ENCODE data around the gene OR8B3.
"Not testable (repeated sequence)": the region's sequence is repeated elsewhere in the genome, so short reads cannot be mapped to it uniquely, and the experiment has no call there.

Gene OR8B3

DNA sequence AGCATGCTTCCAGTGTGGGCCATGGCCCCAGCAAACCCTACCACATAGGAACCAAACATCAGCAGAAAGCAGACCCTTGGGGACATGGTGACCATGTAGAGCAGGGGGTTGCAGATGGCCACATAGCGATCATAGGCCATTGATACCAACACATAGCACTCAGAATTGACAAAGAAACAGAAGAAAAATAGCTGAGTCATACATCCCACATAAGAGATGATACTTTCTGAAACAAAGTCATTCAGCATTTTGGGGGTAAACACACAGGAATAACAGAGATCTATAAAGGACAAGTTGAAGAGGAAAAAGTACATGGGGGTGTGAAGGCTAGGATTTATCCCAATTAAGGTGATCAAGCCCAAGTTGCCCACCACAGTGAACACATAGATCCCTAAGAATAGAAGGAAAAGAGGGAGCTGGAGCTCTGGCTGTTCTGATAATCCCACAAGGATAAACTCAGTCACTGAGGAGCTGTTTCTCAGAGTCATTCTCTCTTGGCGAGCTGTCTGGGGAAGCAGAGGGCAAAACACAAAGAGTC, 25.6 kb upstream of the OR8B3 start, which contains the start of gene OR8B4:
Gene OR8B4 (minus strand): TSS at position 488 of the 538 bp plus-strand sequence. CDS start 0 bp downstream, at position 488.
- no peaks in the 10 kb centered on the region for H3K27me3 ChIP-seq (ENCODE audit: control insufficient read depth, insufficient read depth, low read length, poor library complexity, severe bottlenecking)
- 96% methylated on average over 2 of the region's 2 CpGs for WGBS, 2 experiments
- no peak within 1 kb of the TSS for H3K4me3 ChIP-seq (ENCODE audit: insufficient read depth, low read depth, low read length)
- no peak within 1 kb of the TSS for H3K27ac ChIP-seq (ENCODE audit: insufficient read depth, low read depth, low read length, poor library complexity, severe bottlenecking)
- H3K9me3 ChIP-seq (ENCODE audit: control insufficient read depth, low read length), result no peaks in the 10 kb centered on the region
- H3K4me1 ChIP-seq (ENCODE audit: control insufficient read depth, insufficient read depth, low read length), result no peaks in the 10 kb centered on the region
- no peaks in the 10 kb centered on the region for H3K36me3 ChIP-seq (ENCODE audit: control insufficient read depth, insufficient read depth, low read length)

DNA sequence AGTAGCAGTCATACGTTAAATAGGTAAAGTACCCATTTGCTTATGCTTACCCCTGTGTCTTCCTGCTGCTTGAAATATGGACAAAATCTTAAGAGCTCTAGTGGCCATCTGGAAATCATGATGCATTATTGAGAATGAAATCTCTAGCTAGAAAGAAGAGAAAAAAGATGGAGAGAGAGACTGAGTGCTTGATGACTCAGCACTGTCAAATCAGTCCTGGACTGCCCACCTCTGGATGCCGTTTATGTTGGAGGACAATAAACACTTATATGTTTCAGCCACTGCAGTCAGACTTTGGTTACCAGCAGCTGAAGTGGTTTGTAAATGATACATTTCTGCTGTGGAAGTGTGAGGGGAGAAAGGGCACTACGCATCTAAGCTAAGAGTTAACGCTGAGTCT, 22.2 kb upstream of the OR8B3 start:
- H3K27me3 ChIP-seq (ENCODE audit: control insufficient read depth, insufficient read depth, low read length, poor library complexity, severe bottlenecking), result no peaks in the 10 kb centered on the region
- no peaks in the 10 kb centered on the region for H3K36me3 ChIP-seq (ENCODE audit: control insufficient read depth, insufficient read depth, low read length)
- no peaks in the 10 kb centered on the region for H3K9me3 ChIP-seq (ENCODE audit: control insufficient read depth, low read length)
- H3K27ac ChIP-seq (ENCODE audit: insufficient read depth, low read depth, low read length, poor library complexity, severe bottlenecking), result no peak overlapping the region
- no peak overlapping the region for H3K4me3 ChIP-seq (ENCODE audit: insufficient read depth, low read depth, low read length)
- no peaks in the 10 kb centered on the region for H3K4me1 ChIP-seq (ENCODE audit: control insufficient read depth, insufficient read depth, low read length)
- WGBS, 2 experiments, result 94% methylated on average over 4 of the region's 4 CpGs

- 0 to 33% methylated on average over 2 to 3 of the region's 5 CpGs for WGBS, 2 experiments
- Histone ChIP-seq H3K27ac (ENCODE audit: insufficient read depth, low read depth, low read length, poor library complexity, severe bottlenecking) (no peak overlapping the region), H3K36me3 (ENCODE audit: control insufficient read depth, insufficient read depth, low read length) (no peaks in the 10 kb centered on the region), H3K4me1 (ENCODE audit: control insufficient read depth, insufficient read depth, low read length) (no peaks in the 10 kb centered on the region), H3K27me3 (ENCODE audit: control insufficient read depth, insufficient read depth, low read length, poor library complexity, severe bottlenecking) (peaks cover 5% of the 10 kb centered on the region), H3K4me3 (ENCODE audit: insufficient read depth, low read depth, low read length) (no peak overlapping the region), H3K9me3 (ENCODE audit: control insufficient read depth, low read length) (no peaks in the 10 kb centered on the region)
These were observed 16.6 kb upstream of the OR8B3 start for GRCh38 chr11:124415356-124415923.

- H3K4me3 ChIP-seq (ENCODE audit: insufficient read depth, low read depth, low read length), result no peak overlapping the region
- no peaks in the 10 kb centered on the region for H3K4me1 ChIP-seq (ENCODE audit: control insufficient read depth, insufficient read depth, low read length)
- no peaks in the 10 kb centered on the region for H3K9me3 ChIP-seq (ENCODE audit: control insufficient read depth, low read length)
- 93 to 95% methylated on average over 7 of the region's 7 CpGs for whole genome bisulfite sequencing, 2 experiments
- no peak overlapping the region for H3K27ac ChIP-seq (ENCODE audit: insufficient read depth, low read depth, low read length, poor library complexity, severe bottlenecking)
- peaks cover 5% of the 10 kb centered on the region for H3K27me3 ChIP-seq (ENCODE audit: control insufficient read depth, insufficient read depth, low read length, poor library complexity, severe bottlenecking)
- no peaks in the 10 kb centered on the region for H3K36me3 ChIP-seq (ENCODE audit: control insufficient read depth, insufficient read depth, low read length)
These were observed 11.1 kb upstream of the OR8B3 start for GRCh38 chr11:124409906-124410305.

GRCh38 chr11:124405581-124405980, 6.8 kb upstream of the OR8B3 start:
- Histone ChIP-seq H3K9me3 (ENCODE audit: control insufficient read depth, low read length) (no peaks in the 10 kb centered on the region), H3K4me3 (ENCODE audit: insufficient read depth, low read depth, low read length) (no peak overlapping the region), H3K27ac (ENCODE audit: insufficient read depth, low read depth, low read length, poor library complexity, severe bottlenecking) (no peak overlapping the region), H3K36me3 (ENCODE audit: control insufficient read depth, insufficient read depth, low read length) (no peaks in the 10 kb centered on the region), H3K27me3 (ENCODE audit: control insufficient read depth, insufficient read depth, low read length, poor library complexity, severe bottlenecking) (no peaks in the 10 kb centered on the region), H3K4me1 (ENCODE audit: control insufficient read depth, insufficient read depth, low read length) (no peaks in the 10 kb centered on the region)
- WGBS, 2 experiments, result 90 to 96% methylated on average over 2 of the region's 2 CpGs

DNA sequence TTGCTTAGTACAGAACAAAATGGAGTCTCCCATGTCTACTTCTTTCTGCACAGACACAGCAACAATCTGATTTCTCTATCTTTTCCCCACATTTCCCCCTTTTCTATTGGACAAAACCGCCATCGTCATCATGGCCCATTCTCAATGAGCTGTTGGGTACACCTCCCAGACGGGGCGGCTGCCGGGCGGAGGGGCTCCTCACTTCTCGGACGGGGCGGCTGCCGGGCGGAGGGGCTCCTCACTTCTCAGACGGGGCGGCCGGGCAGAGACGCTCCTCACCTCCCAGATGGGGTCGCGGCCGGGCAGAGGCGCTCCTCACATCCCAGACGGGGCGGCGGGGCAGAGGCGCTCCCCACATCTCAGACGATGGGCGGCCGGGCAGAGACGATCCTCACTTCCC, 4.4 kb upstream of the OR8B3 start:
- not testable (repeated sequence) for H3K4me1 ChIP-seq (ENCODE audit: control insufficient read depth, insufficient read depth, low read length); H3K27me3 ChIP-seq (ENCODE audit: control insufficient read depth, insufficient read depth, low read length, poor library complexity, severe bottlenecking); H3K27ac ChIP-seq (ENCODE audit: insufficient read depth, low read depth, low read length, poor library complexity, severe bottlenecking); H3K4me3 ChIP-seq (ENCODE audit: insufficient read depth, low read depth, low read length); H3K36me3 ChIP-seq (ENCODE audit: control insufficient read depth, insufficient read depth, low read length); H3K9me3 ChIP-seq (ENCODE audit: control insufficient read depth, low read length)
- WGBS, 2 experiments, result 92 to 95% methylated on average over 18 to 23 of the region's 27 CpGs

- Histone ChIP-seq H3K4me1 (ENCODE audit: control insufficient read depth, insufficient read depth, low read length) (no peaks in the 10 kb centered on the region), H3K36me3 (ENCODE audit: control insufficient read depth, insufficient read depth, low read length) (no peaks in the 10 kb centered on the region), H3K4me3 (ENCODE audit: insufficient read depth, low read depth, low read length) (no peak overlapping the region), H3K27ac (ENCODE audit: insufficient read depth, low read depth, low read length, poor library complexity, severe bottlenecking) (no peak overlapping the region), H3K27me3 (ENCODE audit: control insufficient read depth, insufficient read depth, low read length, poor library complexity, severe bottlenecking) (no peaks in the 10 kb centered on the region), H3K9me3 (ENCODE audit: control insufficient read depth, low read length) (no peaks in the 10 kb centered on the region)
- WGBS, 2 experiments, result 51 to 66% methylated on average over 4 to 7 of the region's 8 CpGs
These were observed 3.6 kb upstream of the OR8B3 start for GRCh38 chr11:124402326-124402922.

- 98 to 100% methylated on average over 2 of the region's 4 CpGs for WGBS, 2 experiments
- not testable (repeated sequence) for H3K27ac ChIP-seq (ENCODE audit: insufficient read depth, low read depth, low read length, poor library complexity, severe bottlenecking)
These were observed 2.0 kb downstream of the OR8B3 start for GRCh38 chr11:124396847-124397246.

GRCh38 chr11:124394408-124394807, 4.4 kb downstream of the OR8B3 start:
- Histone ChIP-seq H3K4me3 (ENCODE audit: insufficient read depth, low read depth, low read length) (no peak overlapping the region), H3K27me3 (ENCODE audit: control insufficient read depth, insufficient read depth, low read length, poor library complexity, severe bottlenecking) (no peaks in the 10 kb centered on the region), H3K36me3 (ENCODE audit: control insufficient read depth, insufficient read depth, low read length) (no peaks in the 10 kb centered on the region), H3K27ac (ENCODE audit: insufficient read depth, low read depth, low read length, poor library complexity, severe bottlenecking) (no peak overlapping the region), H3K4me1 (ENCODE audit: control insufficient read depth, insufficient read depth, low read length) (no peaks in the 10 kb centered on the region), H3K9me3 (ENCODE audit: control insufficient read depth, low read length) (no peaks in the 10 kb centered on the region)
- WGBS, 2 experiments, result 90 to 99% methylated on average over 3 of the region's 3 CpGs

More at GRCh38 chr11:124396847-124397246, 2.0 kb downstream of the OR8B3 start:
- H3K27me3 ChIP-seq (ENCODE audit: control insufficient read depth, insufficient read depth, low read length, poor library complexity, severe bottlenecking); H3K4me3 ChIP-seq (ENCODE audit: insufficient read depth, low read depth, low read length); H3K4me1 ChIP-seq (ENCODE audit: control insufficient read depth, insufficient read depth, low read length); H3K36me3 ChIP-seq (ENCODE audit: control insufficient read depth, insufficient read depth, low read length); H3K9me3 ChIP-seq (ENCODE audit: control insufficient read depth, low read length): not testable (repeated sequence)

DNA sequence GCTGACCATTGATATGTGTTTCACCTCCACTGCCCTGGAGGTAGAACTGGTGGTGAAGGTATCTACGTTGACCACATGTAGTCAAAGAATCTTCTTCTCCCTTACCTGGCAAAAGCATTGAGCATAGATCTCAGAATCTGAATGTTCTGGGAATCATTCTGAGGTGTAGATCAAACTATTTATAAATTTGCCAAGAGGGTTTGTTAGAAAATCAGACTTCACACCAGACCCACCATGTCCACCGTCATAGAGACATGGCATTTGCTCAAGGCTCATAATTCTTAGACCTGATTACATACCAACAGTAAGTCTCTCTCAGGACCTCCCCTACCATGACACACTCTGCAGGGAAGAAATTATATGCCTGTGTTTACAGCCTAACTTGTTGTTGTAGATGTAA, 14.4 kb downstream of the OR8B3 start, which contains the start of gene OR8B2:
Gene OR8B2 (minus strand): TSS at position 101 of the 400 bp plus-strand sequence. CDS start 1,156 bp downstream, outside the sequence.
- Histone ChIP-seq H3K27me3 (ENCODE audit: control insufficient read depth, insufficient read depth, low read length, poor library complexity, severe bottlenecking) (no peaks in the 10 kb centered on the region), H3K4me1 (ENCODE audit: control insufficient read depth, insufficient read depth, low read length) (no peaks in the 10 kb centered on the region), H3K4me3 (ENCODE audit: insufficient read depth, low read depth, low read length) (no peak within 1 kb of the TSS), H3K9me3 (ENCODE audit: control insufficient read depth, low read length) (no peaks in the 10 kb centered on the region), H3K27ac (ENCODE audit: insufficient read depth, low read depth, low read length, poor library complexity, severe bottlenecking) (no peak within 1 kb of the TSS), H3K36me3 (ENCODE audit: control insufficient read depth, insufficient read depth, low read length) (no peaks in the 10 kb centered on the region)
- WGBS, 2 experiments, result 94 to 96% methylated on average over 2 of the region's 2 CpGs

Data from ectodermal cell (in vitro differentiated cells).